Left colon (tissue), 2 donors: ENCODE measurements around the gene LGALS9B. TPM values are rescaled to one million over a fixed set of nuclear protein-coding genes. Genes with fewer than 3 reads are reported as not detected.
"Not testable (repeated sequence)": the region's sequence is repeated elsewhere in the genome, so short reads cannot be mapped to it uniquely, and the experiment has no call there.

ENCODE experiments used
- ATAC-seq: fragments of 200-7000 bp; cut with Tn5 transposase; one replicate; pipeline ENCODE4 v1.9.1; 2020; ENCODE audit warnings: mild to moderate bottlenecking, moderate library complexity
- DNase-seq, 2 donors: peaks; one replicate each; pipeline ENCODE4 v3.0.0-alpha.2; 2020
- intact Hi-C, 2 donors: fragments of 100-400 bp; cut with DNase I in 1 of 2; cut with micrococcal nuclease in 1 of 2; formaldehyde crosslinking; loops; one replicate each; pipeline versions ENCODE4 v1.11.2 to v1.14.0; 2022; cut with DNase I, micrococcal nuclease
- total RNA-seq, 2 donors: library from RNA; stranded (reverse); fragmentation: NEBNext Ultra II Directional; extraction: Animal tissue kit (Norgen Biotek cat#: 25700); gene quantifications; one replicate each; pipeline ENCODE4 v1.2.1, GENCODE V29; 2021
- donor health status: DM: no; HTN: no; CAD: no.
- donor health status: DM: yes; HTN: yes; CAD: no.

Gene LGALS9B
- total RNA-seq, 2 donors from 2014 or later: 35.5 to 46.2 TPM

DNA sequence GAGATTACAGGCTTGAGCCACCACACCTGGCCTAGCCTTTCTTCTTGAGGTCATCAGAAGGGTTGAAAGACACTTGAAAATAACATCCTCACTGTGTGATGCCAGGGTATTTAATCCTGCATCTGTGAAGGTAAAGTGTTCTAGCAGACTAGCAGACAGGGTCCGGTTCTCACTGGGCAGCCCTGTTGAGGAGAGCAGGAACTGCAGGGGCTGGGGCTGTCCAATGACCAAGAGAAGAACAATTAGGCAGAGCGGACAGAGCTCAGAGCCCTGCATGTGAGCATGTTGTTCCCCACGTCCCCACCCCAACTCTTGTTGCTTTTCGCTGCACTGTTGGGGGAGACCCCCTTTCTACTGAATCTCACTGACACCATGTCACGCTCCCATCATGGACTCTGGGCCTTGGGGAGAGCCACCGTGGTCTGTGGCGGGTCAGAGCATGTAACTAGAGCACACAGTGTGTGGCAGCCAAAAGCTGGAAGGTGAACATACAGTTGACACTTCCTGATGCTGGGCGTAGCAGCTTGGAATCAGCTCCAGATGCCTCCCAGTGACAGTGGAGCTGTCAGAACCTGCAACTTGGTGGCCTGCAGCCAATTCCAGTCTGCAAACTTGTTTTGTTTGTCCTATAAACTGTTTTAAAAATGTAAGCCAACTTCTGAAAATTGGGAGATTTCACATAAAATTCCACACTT is 7.9 kb upstream of the LGALS9B start:
- intact Hi-C loops, DNase-seq: not testable (repeated sequence)
- ATAC-seq: peak; percentile 58

GRCh38 chr17:20474081-20474480 is 6.7 kb upstream of the LGALS9B start:
- ATAC-seq: peak; percentile 64
- intact Hi-C loops, DNase-seq: not testable (repeated sequence)

GRCh38 chr17:20469946-20470345 is 2.6 kb upstream of the LGALS9B start:
- DNase-seq, ATAC-seq, intact Hi-C loops: not testable (repeated sequence)

DNA sequence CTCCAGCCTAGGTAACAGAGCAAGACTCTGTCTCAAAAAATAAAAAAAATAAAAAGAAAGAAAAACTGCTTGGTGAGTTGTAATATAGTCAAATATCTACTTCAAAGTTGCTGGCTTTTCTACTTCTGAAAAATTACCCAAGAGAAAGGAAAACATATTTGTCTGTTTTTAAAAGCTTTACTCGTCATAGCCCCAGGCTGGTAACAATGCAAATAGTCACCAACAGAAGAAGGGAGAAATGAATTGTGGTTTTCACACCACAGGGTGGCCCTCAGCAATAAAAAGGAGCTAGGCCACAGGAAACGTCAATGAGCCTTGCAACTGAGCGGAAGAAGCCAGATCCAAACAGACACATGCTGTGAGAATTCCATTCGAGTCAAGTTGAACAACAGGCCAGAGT is 1.8 kb upstream of the LGALS9B start:
- intact Hi-C loops, DNase-seq, ATAC-seq: not testable (repeated sequence)

DNA sequence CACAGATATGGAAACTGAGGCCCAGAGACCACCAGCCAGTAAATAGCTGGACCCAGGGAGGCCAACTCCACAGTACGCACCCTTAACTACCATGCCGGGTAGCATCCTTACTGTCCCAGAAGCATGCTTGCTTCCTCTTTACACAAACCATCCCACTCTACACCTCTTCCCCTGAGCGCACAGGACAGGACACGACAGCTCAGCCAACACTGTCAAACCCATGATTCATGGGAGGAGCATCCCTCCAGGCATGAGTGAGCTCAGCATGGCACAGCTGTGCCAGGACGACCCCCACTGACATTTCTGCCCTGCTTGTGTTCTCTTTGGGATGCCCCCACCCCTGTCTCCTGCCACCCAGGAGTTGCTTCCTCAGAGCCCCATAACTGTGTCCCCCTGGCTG is 340 bp downstream of the LGALS9B start:
- ATAC-seq (peak; percentile 12), DNase-seq (peak in 1 of 2 donors; percentile 34)
- intact Hi-C loops: not testable (repeated sequence)

DNA sequence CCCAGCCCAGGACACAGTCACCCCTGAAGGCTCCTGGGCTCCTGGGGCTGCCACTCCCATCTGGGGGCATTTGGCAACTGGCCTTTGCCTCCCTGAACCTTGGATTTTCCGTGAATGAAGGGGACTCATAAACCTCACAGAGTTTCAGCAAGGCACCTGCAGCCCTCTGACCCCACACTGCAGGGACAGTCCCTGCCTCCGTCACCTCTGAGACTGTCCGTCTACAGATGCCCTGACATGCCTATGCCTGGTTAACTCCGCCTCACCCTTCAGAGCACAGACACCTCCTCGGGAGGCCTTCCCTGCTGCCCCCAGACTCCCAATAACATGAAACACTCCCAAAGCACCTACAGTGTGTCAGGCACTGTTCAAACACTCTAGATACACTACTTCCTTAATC is 786 bp downstream of the LGALS9B start:
- DNase-seq, intact Hi-C loops: not testable (repeated sequence)
- peak; percentile 54 for ATAC-seq

GRCh38 chr17:20465535-20465934 is 1.8 kb downstream of the LGALS9B start:
- intact Hi-C loops, DNase-seq, ATAC-seq: not testable (repeated sequence)

DNA sequence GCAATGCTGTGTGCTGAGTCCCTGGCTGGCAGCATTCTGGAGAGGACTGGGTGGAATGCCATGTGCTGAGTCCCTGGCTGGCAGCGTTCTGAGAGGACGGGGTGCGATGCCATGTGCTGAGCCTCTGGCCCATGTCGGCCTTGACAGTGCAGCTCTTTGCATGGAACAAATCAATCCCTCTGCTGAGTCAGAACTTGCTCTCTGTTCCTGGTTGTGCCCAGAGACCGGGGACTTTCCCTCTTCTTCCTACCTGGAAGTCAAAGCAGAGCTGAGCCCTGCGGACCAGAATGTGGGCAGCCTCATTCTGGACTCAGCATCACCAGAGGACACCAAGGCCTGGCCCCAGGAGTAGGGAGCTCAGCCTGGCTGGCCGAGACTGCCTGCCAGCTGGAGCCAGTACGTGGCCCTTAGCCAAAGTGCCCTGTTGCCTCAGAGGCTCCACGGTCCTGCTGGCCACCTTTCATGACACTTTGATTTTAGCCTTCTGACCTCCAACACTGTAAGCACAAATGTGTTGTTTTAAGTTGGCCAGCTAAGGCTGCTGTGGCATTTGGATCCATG is 2.4 kb downstream of the LGALS9B start:
- DNase-seq, intact Hi-C loops: not testable (repeated sequence)
- peak; percentile 51 for ATAC-seq

DNA sequence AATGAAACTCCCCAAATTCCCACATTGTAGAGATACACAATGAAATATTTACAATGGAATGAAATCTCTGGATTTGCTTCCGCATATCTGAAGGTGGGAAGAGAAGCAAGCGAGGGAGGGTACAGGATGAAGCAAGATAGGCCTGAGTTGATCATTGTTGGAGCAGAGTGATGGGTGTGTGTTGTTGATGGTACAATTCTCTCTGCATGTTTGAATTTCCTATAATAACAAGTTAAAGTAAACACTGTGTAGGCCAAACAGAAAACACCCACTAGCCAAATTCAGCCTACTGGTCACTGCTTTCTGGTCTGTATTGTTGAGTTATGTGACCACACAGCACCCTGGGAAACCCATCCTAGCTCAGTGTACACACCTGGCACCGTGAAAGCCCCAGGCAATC is 5.2 kb downstream of the LGALS9B start:
- peak; percentile 68 for ATAC-seq
- DNase-seq, intact Hi-C loops: not testable (repeated sequence)

GRCh38 chr17:20457848-20458381 is 9.4 kb downstream of the LGALS9B start:
- ATAC-seq: peak; percentile 76
- intact Hi-C loops: not testable (repeated sequence)

GRCh38 chr17:20455106-20455505 is 12.2 kb downstream of the LGALS9B start:
- intact Hi-C loops, DNase-seq, ATAC-seq: not testable (repeated sequence)

More at GRCh38 chr17:20457848-20458381, 9.4 kb downstream of the LGALS9B start:
- not testable (repeated sequence) for DNase-seq

DNA sequence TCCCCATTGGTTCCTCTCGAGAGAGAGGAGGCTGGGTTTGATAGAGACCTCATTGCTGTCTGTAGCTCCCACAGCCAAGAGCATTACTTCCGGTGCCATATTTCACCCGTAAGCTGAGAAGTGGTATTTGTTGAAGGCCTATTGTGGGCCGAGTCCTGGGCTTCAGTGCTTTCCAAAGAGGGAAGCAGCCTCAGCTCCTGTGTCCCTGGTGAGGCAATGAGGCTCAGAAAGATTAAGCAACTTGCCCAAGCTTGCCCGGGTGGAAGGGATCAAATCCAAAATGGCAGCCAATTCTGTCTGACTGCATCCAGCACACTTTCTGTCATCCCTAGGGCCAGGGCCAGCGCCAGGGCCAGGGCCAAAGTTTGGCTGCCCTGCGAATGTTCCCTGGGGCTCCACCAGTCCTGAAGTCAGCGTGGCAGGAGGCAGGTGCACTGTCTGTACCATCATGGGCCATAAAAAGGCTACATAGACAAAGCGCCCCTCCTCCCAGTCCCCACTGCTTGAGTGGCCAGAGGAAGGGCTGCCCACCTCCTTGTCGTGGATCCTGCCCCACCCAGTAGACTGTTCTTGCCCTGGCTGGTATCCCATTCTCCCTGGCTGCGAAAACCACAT is 13.4 kb downstream of the LGALS9B start:
- intact Hi-C loops, DNase-seq, ATAC-seq: not testable (repeated sequence)

GRCh38 chr17:20450852-20451251 is 16.5 kb downstream of the LGALS9B start:
- intact Hi-C loops: not testable (repeated sequence)
- DNase-seq (peak; percentile 56 to 85), ATAC-seq (peak; percentile 94)

DNA sequence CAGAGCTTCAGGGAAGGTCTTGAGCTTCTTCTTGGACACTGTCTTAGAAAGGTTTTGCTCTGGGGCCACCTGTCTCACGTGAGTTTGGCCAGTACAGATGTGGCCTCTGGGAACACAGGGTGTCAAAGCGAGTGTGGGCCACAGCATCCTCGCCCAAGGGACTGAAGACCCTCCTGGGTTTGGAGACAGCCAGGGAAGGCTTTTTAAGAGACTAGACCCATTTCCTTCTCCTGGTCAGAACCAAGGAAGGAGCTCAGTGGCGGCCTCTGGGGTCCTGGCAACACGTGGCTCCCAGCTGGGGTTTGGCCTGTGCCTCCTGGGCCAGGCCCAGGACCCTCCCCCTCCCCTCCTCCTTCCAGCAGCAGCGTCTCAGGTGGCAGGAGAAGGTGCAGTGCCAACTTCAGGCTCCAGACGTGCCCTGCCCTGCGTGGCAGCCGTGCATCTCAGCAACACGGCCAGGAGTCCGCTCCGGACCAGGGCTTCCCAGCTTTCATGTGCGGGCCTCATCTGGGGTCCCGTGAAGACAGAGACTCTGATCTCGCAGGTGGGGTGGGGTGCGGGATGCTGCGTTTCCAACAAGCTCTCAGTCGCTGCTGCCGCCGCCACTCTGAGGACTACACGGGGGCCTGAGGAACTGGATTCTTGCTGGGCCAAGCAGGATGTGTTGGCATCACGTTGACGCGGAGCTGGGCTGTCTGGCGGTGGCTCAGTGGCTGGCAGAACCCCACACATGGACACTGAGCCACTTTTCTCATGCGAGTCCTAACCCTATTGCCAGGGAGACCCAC is 19.6 kb downstream of the LGALS9B start:
- DNase-seq, intact Hi-C loops, ATAC-seq: not testable (repeated sequence)

DNA sequence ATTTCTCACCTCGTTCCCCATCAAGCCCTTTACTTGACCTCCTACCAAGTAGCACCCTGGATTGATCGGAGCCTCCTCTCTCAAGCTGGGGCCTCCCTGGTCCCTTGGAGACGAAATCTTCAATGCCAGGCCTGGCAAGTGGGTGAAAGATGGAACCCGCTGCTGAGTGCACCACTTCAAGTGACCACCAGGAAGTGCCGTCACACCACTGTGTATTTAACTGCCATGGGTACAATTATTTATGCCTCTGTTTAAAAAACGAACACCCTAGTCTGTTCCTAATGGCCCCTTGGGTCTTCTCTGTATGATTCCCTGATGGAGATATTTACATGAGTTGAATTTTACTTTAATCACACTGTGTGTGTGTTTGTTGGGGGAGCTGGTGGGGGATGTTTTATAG is 20.4 kb downstream of the LGALS9B start:
- ATAC-seq, intact Hi-C loops, DNase-seq: not testable (repeated sequence)

DNA sequence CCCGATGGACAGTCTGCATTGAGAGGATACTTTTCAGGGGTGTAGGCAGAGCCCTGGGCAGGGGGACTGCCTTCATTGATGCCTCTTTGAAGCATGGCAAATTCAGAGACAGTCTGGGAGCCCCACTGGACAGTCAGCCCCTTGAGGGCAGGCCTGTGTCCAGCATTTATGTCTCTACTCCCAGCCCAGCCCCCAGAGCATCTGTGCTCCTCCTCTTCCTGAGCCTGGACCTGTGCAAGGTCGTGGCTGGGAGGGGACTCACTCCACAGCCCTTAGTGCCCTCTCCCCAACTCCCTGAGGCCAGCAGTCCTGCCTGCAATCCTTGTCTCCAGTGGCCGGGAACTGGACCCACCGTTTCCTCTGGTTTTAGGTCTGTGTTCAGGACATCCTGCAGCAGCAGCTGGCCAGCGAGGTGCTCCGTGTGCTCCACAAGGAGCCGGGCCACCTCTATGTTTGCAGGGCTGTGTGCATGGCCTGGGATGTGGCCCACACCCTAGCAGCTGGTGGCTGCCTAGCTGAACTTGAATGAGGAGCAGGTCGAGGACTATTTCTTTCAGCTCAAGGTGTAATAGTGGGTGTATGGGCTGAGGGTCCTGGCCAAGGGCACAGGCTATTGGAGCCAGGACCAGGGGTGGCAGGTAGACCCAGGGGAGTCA is 22.6 kb downstream of the LGALS9B start:
- intact Hi-C loops, DNase-seq: not testable (repeated sequence)
- peak; percentile 73 for ATAC-seq

DNA sequence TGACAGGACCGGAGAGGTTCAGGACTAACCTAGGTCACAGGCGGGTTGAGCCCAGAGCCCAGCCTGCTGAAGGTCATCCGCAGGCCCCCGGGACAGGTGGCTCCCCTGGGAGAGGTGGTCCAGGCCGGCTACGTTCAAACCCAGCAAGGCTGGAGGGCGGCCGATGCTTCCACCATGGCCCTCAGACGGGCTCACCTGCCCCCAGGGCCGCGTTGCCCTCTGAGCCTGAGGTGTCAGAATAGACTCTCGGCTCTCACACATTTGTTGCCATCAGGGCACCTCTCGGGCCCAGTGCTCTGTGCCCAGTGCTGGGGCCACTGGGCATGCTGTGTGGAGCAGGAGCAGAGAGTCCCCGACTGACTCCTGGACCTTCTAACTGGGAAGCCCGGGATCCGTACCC is 23.2 kb downstream of the LGALS9B start:
- DNase-seq, ATAC-seq, intact Hi-C loops: not testable (repeated sequence)

- ATAC-seq, DNase-seq, intact Hi-C loops: not testable (repeated sequence)
These were observed 23.7 kb downstream of the LGALS9B start for GRCh38 chr17:20443632-20444031.
